Measurements from ENCODE around the gene OGA. TPM values are rescaled to one million over a fixed set of nuclear protein-coding genes. Genes with fewer than 3 reads are reported as not detected.

The OGA gene
- total and polyA plus RNA-seq, 9 of the 15 experiments (the other 6 are each of a cell fraction or from before 2014, with no cell fraction given): 13.5 to 73.5 (median 59.5) TPM

GRCh38 chr10:101782811-101783735 is 35.2 kb downstream of the OGA start, which contains the start of gene NPM3 (continued):
- TF ChIP-seq ELK1 (CRISPR knock-in tag; IDR thresholded peaks at IDR 0.05) (no peak), RBM22 (IDR thresholded peaks at IDR 0.05; ENCODE audit: low read depth, low read length, poor library complexity, severe bottlenecking) (peak; percentile 78), ZNF79 (CRISPR knock-in tag; IDR thresholded peaks at IDR 0.05; ENCODE audit: low read depth) (no peak), TAF9B (IDR thresholded peaks at IDR 0.05; ENCODE audit: partially characterized antibody) (peak; percentile 51), YY1 (IDR thresholded peaks at IDR 0.05; ENCODE audit: borderline replicate concordance in 1 of 3, control insufficient read depth in 1 of 3, extremely low read depth in 1 of 3, insufficient read depth in 3 of 3, insufficient read length in 1 of 3, insufficient replicate concordance in 2 of 3, low read depth in 1 of 3, low read length in 2 of 3) (peak; percentile 50 to 94 (median 92)), ZNF707 (CRISPR knock-in tag; conservative IDR thresholded peaks at IDR 0.05) (no peak), BMI1 (IDR thresholded peaks at IDR 0.05; ENCODE audit: low read length) (no peak), KAT2B (IDR thresholded peaks at IDR 0.05; ENCODE audit: low read depth, low read length) (no peak), ZNF12 (CRISPR knock-in tag; IDR thresholded peaks at IDR 0.05) (no peak), ZBTB12 (CRISPR knock-in tag; IDR thresholded peaks at IDR 0.05) (peak; percentile 76), CREB1 (IDR thresholded peaks at IDR 0.05) (peak; percentile 92), CREB1 (CRISPR knock-in tag; IDR thresholded peaks at IDR 0.05) (peak; percentile 81), ZKSCAN3 (CRISPR knock-in tag; IDR thresholded peaks at IDR 0.05) (no peak), MYC (IDR thresholded peaks at IDR 0.05; ENCODE audit: low read depth, low read length) (peak; percentile 48; the same call in 1 of the 2 replicates), MYC (CRISPR knock-in tag; IDR thresholded peaks at IDR 0.05; ENCODE audit: borderline replicate concordance, low read depth) (no peak), PYGO2 (tag; IDR thresholded peaks at IDR 0.05) (no peak), XRCC4 (IDR thresholded peaks at IDR 0.05; ENCODE audit: extremely low read depth, insufficient read depth, insufficient read length) (no peak), ZBTB1 (CRISPR knock-in tag; IDR thresholded peaks at IDR 0.05; ENCODE audit: borderline replicate concordance, low read depth) (no peak), HNRNPUL1 (IDR thresholded peaks at IDR 0.05; ENCODE audit: low read length) (no peak), CBFB (CRISPR knock-in tag; IDR thresholded peaks at IDR 0.05) (no peak)
- TF ChIP-seq, protein P1, sequence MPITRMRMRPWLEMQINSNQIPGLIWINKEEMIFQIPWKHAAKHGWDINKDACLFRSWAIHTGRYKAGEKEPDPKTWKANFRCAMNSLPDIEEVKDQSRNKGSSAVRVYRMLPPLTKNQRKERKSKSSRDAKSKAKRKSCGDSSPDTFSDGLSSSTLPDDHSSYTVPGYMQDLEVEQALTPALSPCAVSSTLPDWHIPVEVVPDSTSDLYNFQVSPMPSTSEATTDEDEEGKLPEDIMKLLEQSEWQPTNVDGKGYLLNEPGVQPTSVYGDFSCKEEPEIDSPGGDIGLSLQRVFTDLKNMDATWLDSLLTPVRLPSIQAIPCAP (CRISPR knock-in tag; IDR thresholded peaks at IDR 0.05; ENCODE audit: borderline replicate concordance): no peak
- TF ChIP-seq, protein P2, sequence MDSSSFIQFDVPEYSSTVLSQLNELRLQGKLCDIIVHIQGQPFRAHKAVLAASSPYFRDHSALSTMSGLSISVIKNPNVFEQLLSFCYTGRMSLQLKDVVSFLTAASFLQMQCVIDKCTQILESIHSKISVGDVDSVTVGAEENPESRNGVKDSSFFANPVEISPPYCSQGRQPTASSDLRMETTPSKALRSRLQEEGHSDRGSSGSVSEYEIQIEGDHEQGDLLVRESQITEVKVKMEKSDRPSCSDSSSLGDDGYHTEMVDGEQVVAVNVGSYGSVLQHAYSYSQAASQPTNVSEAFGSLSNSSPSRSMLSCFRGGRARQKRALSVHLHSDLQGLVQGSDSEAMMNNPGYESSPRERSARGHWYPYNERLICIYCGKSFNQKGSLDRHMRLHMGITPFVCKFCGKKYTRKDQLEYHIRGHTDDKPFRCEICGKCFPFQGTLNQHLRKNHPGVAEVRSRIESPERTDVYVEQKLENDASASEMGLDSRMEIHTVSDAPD (CRISPR knock-in tag; IDR thresholded peaks at IDR 0.05): no peak
- TF ChIP-seq, protein P3, sequence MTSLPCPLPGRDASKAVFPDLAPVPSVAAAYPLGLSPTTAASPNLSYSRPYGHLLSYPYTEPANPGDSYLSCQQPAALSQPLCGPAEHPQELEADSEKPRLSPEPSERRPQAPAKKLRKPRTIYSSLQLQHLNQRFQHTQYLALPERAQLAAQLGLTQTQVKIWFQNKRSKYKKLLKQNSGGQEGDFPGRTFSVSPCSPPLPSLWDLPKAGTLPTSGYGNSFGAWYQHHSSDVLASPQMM (CRISPR knock-in tag; IDR thresholded peaks at IDR 0.05): no peak

Data from K562 (cell line).